Upper lobe of left lung (tissue), 4 donors: ENCODE results near the gene MEIKIN.

Experiments
- EP300 ChIP-seq, 4 donors: sonication (generic); formaldehyde crosslinking; IDR thresholded peaks; one replicate each; pipeline ENCODE4 v1.5.1; 2017; ENCODE audit warnings: antibody characterized with exemption in 4 of 4, control low read depth in 2 of 4
- POLR2A ChIP-seq, 4 donors: fragments of 450-650 bp; IDR thresholded peaks; one replicate each; pipeline ENCODE4 v1.5.1; 2016 to 2017; ENCODE audit warnings: antibody characterized with exemption in 4 of 4, mild to moderate bottlenecking in 2 of 4
- TF ChIP-seq, protein P1 (sequence below), 6 experiments: fragments of 450-650 bp in 4 of 6; fragments of 200-600 bp in 2 of 6; sonication (generic) in 2 of 6; IDR thresholded peaks; one replicate each; pipeline ENCODE4 v1.5.1; 2016 to 2019; ENCODE audit warnings: antibody characterized with exemption in 6 of 6

DNA sequence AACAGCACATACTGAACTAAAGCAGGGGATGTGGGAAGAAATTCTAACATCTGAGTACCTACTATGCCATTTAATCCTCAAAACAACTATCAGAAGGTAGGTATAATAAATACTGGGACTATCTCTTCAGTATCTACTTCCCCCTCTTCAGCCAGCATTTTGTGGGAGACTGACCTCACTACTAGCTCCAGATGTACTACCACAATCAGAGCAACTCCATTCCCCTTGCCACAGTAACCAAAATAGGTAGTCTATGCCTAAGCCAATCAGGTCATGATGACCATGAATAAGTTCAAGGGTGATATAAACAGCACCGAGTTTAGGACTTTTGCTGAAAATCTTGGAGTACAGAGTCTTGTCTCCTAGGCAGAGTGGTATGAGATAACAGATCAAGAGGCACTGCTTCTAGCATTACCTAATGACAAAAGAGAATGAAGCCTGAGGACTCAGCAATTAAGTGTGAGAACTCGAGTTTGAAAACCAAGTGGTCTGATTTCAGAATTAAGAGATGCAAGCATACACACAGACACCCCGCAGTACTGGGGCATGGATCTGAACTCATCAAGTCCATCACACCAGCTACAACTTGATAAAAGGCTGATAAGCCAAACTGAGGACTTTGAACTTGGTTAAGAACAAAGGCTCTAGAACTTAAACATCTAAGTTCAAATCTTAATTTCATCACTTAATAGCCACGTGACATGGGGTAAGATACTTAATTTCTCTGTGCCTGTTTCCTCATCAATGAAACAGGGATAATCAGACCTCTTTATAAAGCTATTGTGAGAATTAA lies 158.4 kb downstream of the MEIKIN start:
- TF ChIP-seq, protein P1, sequence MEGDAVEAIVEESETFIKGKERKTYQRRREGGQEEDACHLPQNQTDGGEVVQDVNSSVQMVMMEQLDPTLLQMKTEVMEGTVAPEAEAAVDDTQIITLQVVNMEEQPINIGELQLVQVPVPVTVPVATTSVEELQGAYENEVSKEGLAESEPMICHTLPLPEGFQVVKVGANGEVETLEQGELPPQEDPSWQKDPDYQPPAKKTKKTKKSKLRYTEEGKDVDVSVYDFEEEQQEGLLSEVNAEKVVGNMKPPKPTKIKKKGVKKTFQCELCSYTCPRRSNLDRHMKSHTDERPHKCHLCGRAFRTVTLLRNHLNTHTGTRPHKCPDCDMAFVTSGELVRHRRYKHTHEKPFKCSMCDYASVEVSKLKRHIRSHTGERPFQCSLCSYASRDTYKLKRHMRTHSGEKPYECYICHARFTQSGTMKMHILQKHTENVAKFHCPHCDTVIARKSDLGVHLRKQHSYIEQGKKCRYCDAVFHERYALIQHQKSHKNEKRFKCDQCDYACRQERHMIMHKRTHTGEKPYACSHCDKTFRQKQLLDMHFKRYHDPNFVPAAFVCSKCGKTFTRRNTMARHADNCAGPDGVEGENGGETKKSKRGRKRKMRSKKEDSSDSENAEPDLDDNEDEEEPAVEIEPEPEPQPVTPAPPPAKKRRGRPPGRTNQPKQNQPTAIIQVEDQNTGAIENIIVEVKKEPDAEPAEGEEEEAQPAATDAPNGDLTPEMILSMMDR (IDR thresholded peaks at IDR 0.05), result no peak
- TF ChIP-seq EP300 (IDR thresholded peaks at IDR 0.05), result no peak
- TF ChIP-seq POLR2A (IDR thresholded peaks at IDR 0.05), result no peak
